Memory B cell (primary cell): ENCODE data around the gene SPR.

Experiments
- ATAC-seq: fragments of 150-1000 bp; cut with Tn5 transposase; 2 replicates; pipeline ENCODE4 v1.10.0; 2021; ENCODE audit warnings: low read depth, mild to moderate bottlenecking, moderate library complexity
- DNase-seq, 2 donors: peaks; one replicate each; pipeline ENCODE4 v3.0.0; 2022; ENCODE audit warnings: low spot score in 2 of 2
- H3K27ac Mint-ChIP-seq: one replicate; pipeline ENCODE4 v1.8.0; 2022; ENCODE audit warnings: mild to moderate bottlenecking, moderate library complexity, mixed read lengths
- H3K27me3 Mint-ChIP-seq: one replicate; pipeline ENCODE4 v1.8.0; 2022; ENCODE audit warnings: mixed read lengths
- H3K36me3 Mint-ChIP-seq: one replicate; pipeline ENCODE4 v1.8.0; 2022; ENCODE audit warnings: mild to moderate bottlenecking, mixed read lengths
- H3K4me1 Mint-ChIP-seq: one replicate; pipeline ENCODE4 v1.8.0; 2022; ENCODE audit warnings: mixed read lengths
- H3K4me3 Mint-ChIP-seq: one replicate; pipeline ENCODE4 v1.8.0; 2022; ENCODE audit warnings: mild to moderate bottlenecking, moderate library complexity, mixed read lengths
- H3K9me3 Mint-ChIP-seq: one replicate; pipeline ENCODE4 v1.8.0; 2022; ENCODE audit warnings: mixed read lengths

The SPR gene

GRCh38 chr2:72938455-72938854, 51.2 kb downstream of the SPR start:
- no peak for ATAC-seq
- H3K4me1 Mint-ChIP-seq = no peaks in the 10 kb centered on the region
- no peak for DNase-seq
- no peaks in the 10 kb centered on the region for H3K36me3 Mint-ChIP-seq
- no peaks in the 10 kb centered on the region for H3K9me3 Mint-ChIP-seq
- H3K4me3 Mint-ChIP-seq = no peak overlapping the region
- no peak overlapping the region for H3K27ac Mint-ChIP-seq
- H3K27me3 Mint-ChIP-seq = peaks cover 16% of the 10 kb centered on the region

- no peak for ATAC-seq
- peaks cover 11% of the 10 kb centered on the region for H3K27me3 Mint-ChIP-seq
- no peaks in the 10 kb centered on the region for H3K9me3 Mint-ChIP-seq
- no peak overlapping the region for H3K27ac Mint-ChIP-seq
- peaks cover 3% of the 10 kb centered on the region for H3K36me3 Mint-ChIP-seq
- H3K4me3 Mint-ChIP-seq = no peak overlapping the region
- no peak for DNase-seq
- no peaks in the 10 kb centered on the region for H3K4me1 Mint-ChIP-seq
These were observed 53.2 kb downstream of the SPR start for GRCh38 chr2:72940361-72940760.

GRCh38 chr2:72940786-72941185, 53.6 kb downstream of the SPR start:
- H3K4me3 Mint-ChIP-seq = no peak overlapping the region
- H3K9me3 Mint-ChIP-seq = no peaks in the 10 kb centered on the region
- no peak for DNase-seq
- H3K36me3 Mint-ChIP-seq = peaks cover 5% of the 10 kb centered on the region
- ATAC-seq = no peak
- no peaks in the 10 kb centered on the region for H3K4me1 Mint-ChIP-seq
- H3K27ac Mint-ChIP-seq = no peak overlapping the region
- H3K27me3 Mint-ChIP-seq = peaks cover 7% of the 10 kb centered on the region
